GM23338 (cell line): ENCODE results near the gene RFXANK. TPM values are rescaled to one million over a fixed set of nuclear protein-coding genes. Genes with fewer than 3 reads are reported as not detected.
A peak's percentile ranks its signal among the peaks of the same experiment; 100 is the strongest.

ENCODE experiments used
- ATAC-seq: fragments of 200-7000 bp; cut with Tn5 transposase; 3 replicates; pipeline ENCODE4 v1.9.1; 2020
- DNase-seq: peaks from one replicate; pipeline ENCODE4 v3.0.0-alpha.2; 2015; ENCODE audit warnings: low spot score
- H2AFZ ChIP-seq: fragments of 200-600 bp; sonication (generic); 2 replicates; pipeline ENCODE4 v1.8.0; 2016; ENCODE audit warnings: antibody characterized with exemption, mild to moderate bottlenecking, moderate library complexity
- H3F3A ChIP-seq: fragments of 200-600 bp; sonication (generic); replicated peaks from 2 replicates; pipeline ENCODE4 v1.8.0; 2017; ENCODE audit warnings: antibody characterized with exemption, mixed run types, low read depth
- H3K27ac ChIP-seq: fragments of 200-600 bp; sonication (generic); 2 replicates; pipeline ENCODE4 v1.6.1; 2016; ENCODE audit warnings: low read depth
- H3K27me3 ChIP-seq: fragments of 200-600 bp; sonication (generic); 2 replicates; pipeline ENCODE4 v1.8.0; 2016; ENCODE audit warnings: mild to moderate bottlenecking, mixed run types, moderate library complexity; ENCODE audit not compliant: insufficient read depth
- H3K36me3 ChIP-seq: fragments of 200-600 bp; sonication (generic); 2 replicates; pipeline ENCODE4 v1.8.0; 2016; ENCODE audit warnings: mild to moderate bottlenecking; ENCODE audit not compliant: insufficient read depth
- H3K4me1 ChIP-seq: fragments of 200-600 bp; sonication (generic); 2 replicates; pipeline ENCODE4 v1.8.0; 2016; ENCODE audit warnings: mild to moderate bottlenecking, moderate library complexity; ENCODE audit not compliant: insufficient read depth
- H3K4me2 ChIP-seq: fragments of 200-600 bp; sonication (generic); 2 replicates; pipeline ENCODE4 v1.7.1; 2017; ENCODE audit warnings: mixed run types
- H3K4me3 ChIP-seq: fragments of 200-600 bp; sonication (generic); 2 replicates; pipeline ENCODE4 v1.6.1; 2016; ENCODE audit warnings: mixed run types
- H3K79me2 ChIP-seq: fragments of 200-600 bp; sonication (generic); replicated peaks from 2 replicates; pipeline ENCODE4 v1.8.0; 2017; ENCODE audit warnings: mild to moderate bottlenecking; ENCODE audit not compliant: insufficient read depth
- H3K9me2 ChIP-seq: fragments of 200-600 bp; sonication (generic); 2 replicates; pipeline ENCODE4 v1.8.0; 2017; ENCODE audit not compliant: insufficient read depth
- H4K20me1 ChIP-seq: fragments of 200-600 bp; sonication (generic); replicated peaks from 2 replicates; pipeline ENCODE4 v1.8.0; 2017; ENCODE audit warnings: mild to moderate bottlenecking; ENCODE audit not compliant: insufficient read depth
- H3K27ac Mint-ChIP-seq: 2 replicates; pipeline ENCODE4 v1.8.0; 2020; ENCODE audit warnings: inconsistent platforms, mild to moderate bottlenecking, moderate library complexity, mixed read lengths
- H3K27me3 Mint-ChIP-seq: 3 replicates; pipeline ENCODE4 v1.8.0; 2022; ENCODE audit warnings: low read depth, mild to moderate bottlenecking, moderate library complexity, mixed read lengths, inconsistent platforms; ENCODE audit not compliant: insufficient read depth, poor library complexity
- H3K36me3 Mint-ChIP-seq: 3 replicates; pipeline ENCODE4 v1.8.0; 2021; ENCODE audit warnings: low read depth, mild to moderate bottlenecking, inconsistent platforms, moderate library complexity, mixed read lengths
- H3K4me1 Mint-ChIP-seq: 3 replicates; pipeline ENCODE4 v1.8.0; 2020; ENCODE audit warnings: mild to moderate bottlenecking, inconsistent platforms, mixed read lengths
- H3K4me3 Mint-ChIP-seq: 3 replicates; pipeline ENCODE4 v1.8.0; 2021; ENCODE audit warnings: moderate library complexity, mild to moderate bottlenecking, inconsistent platforms, mixed read lengths
- H3K9me3 Mint-ChIP-seq: 3 replicates; pipeline ENCODE4 v1.8.0; 2020; ENCODE audit warnings: moderate library complexity, mild to moderate bottlenecking, inconsistent platforms, mixed read lengths
- ETS1 ChIP-seq: IDR thresholded peaks from 2 replicates; pipeline ENCODE4 v1.6.1; 2016; ENCODE audit warnings: antibody characterized with exemption
- EZH2 ChIP-seq: fragments of 200-600 bp; sonication (generic); IDR thresholded peaks from one replicate; pipeline ENCODE4 v1.8.0; 2017; ENCODE audit warnings: antibody characterized with exemption, mild to moderate bottlenecking, low read depth; ENCODE audit not compliant: unreplicated experiment
- JUNB ChIP-seq: IDR thresholded peaks from one replicate; pipeline ENCODE4 v1.6.1; 2016; ENCODE audit warnings: antibody characterized with exemption; ENCODE audit not compliant: unreplicated experiment
- POLR2AphosphoS5 ChIP-seq: IDR thresholded peaks from 2 replicates; pipeline ENCODE4 v1.6.1; 2016; ENCODE audit warnings: antibody characterized with exemption, low read depth
- STAT1 ChIP-seq: IDR thresholded peaks from one replicate; pipeline ENCODE4 v1.6.1; 2016; ENCODE audit warnings: antibody characterized with exemption; ENCODE audit not compliant: unreplicated experiment
- ZNF331 ChIP-seq: fragments of 250-450 bp; sonication (Bioruptor Pico); IDR thresholded peaks from 2 replicates; pipeline ENCODE4 v1.5.0; 2020; ENCODE audit warnings: low read depth, mild to moderate bottlenecking, moderate library complexity
- ZNF462 ChIP-seq: fragments of 250-450 bp; sonication (Bioruptor Pico); IDR thresholded peaks from 2 replicates; pipeline ENCODE4 v1.5.0; 2020; ENCODE audit warnings: mild to moderate bottlenecking, moderate library complexity
- polyA plus RNA-seq: library from polyadenylated mRNA; unstranded; fragments of >200 nt; fragmentation: Nextera tagmentation; extraction: Ambion mirVana; gene quantifications from 2 replicates; pipeline ENCODE4 v1.2.1, GENCODE V29; 2016
- total RNA-seq: library from RNA; depleted of rRNA; stranded (reverse); fragments of >200 nt; shearing (Covaris generic); gene quantifications from 2 replicates; pipeline ENCODE4 v1.2.3, GENCODE V29; 2014
- TF ChIP-seq, protein P1 (sequence below): IDR thresholded peaks from one replicate; pipeline ENCODE4 v1.6.1; 2018; ENCODE audit warnings: antibody characterized with exemption; ENCODE audit not compliant: unreplicated experiment
- TF ChIP-seq, protein P2 (sequence below), 2 experiments: fragments of 200-600 bp in 1 of 2; sonication (generic) in 1 of 2; conservative IDR thresholded peaks; 2 replicates each; pipeline versions ENCODE4 v1.5.1 to v1.6.1; 2016 to 2017; ENCODE audit warnings: antibody characterized with exemption in 2 of 2, low read depth in 2 of 2, mild to moderate bottlenecking in 2 of 2, moderate library complexity in 1 of 2

RFXANK gene
- total and polyA plus RNA-seq, 2 experiments from 2014 or later = 54.3 to 124 TPM

GRCh38 chr19:19145281-19145680 is 46.8 kb upstream of the RFXANK start:
- H3K27ac Mint-ChIP-seq = no peak overlapping the region
- ATAC-seq (no peak), DNase-seq (no peak)
- no peak overlapping the region for H3K4me3 Mint-ChIP-seq
- no peaks in the 10 kb centered on the region for H4K20me1 ChIP-seq
- peaks cover 19% of the 10 kb centered on the region for H3K27me3 Mint-ChIP-seq
- TF ChIP-seq EZH2 (no peak), POLR2AphosphoS5 (no peak), ETS1 (no peak), ZNF462 (CRISPR knock-in tag) (no peak), STAT1 (no peak), ZNF331 (CRISPR knock-in tag) (no peak), JUNB (no peak)
- TF ChIP-seq, protein P1, sequence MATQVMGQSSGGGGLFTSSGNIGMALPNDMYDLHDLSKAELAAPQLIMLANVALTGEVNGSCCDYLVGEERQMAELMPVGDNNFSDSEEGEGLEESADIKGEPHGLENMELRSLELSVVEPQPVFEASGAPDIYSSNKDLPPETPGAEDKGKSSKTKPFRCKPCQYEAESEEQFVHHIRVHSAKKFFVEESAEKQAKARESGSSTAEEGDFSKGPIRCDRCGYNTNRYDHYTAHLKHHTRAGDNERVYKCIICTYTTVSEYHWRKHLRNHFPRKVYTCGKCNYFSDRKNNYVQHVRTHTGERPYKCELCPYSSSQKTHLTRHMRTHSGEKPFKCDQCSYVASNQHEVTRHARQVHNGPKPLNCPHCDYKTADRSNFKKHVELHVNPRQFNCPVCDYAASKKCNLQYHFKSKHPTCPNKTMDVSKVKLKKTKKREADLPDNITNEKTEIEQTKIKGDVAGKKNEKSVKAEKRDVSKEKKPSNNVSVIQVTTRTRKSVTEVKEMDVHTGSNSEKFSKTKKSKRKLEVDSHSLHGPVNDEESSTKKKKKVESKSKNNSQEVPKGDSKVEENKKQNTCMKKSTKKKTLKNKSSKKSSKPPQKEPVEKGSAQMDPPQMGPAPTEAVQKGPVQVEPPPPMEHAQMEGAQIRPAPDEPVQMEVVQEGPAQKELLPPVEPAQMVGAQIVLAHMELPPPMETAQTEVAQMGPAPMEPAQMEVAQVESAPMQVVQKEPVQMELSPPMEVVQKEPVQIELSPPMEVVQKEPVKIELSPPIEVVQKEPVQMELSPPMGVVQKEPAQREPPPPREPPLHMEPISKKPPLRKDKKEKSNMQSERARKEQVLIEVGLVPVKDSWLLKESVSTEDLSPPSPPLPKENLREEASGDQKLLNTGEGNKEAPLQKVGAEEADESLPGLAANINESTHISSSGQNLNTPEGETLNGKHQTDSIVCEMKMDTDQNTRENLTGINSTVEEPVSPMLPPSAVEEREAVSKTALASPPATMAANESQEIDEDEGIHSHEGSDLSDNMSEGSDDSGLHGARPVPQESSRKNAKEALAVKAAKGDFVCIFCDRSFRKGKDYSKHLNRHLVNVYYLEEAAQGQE = no peak
- TF ChIP-seq, protein P2, sequence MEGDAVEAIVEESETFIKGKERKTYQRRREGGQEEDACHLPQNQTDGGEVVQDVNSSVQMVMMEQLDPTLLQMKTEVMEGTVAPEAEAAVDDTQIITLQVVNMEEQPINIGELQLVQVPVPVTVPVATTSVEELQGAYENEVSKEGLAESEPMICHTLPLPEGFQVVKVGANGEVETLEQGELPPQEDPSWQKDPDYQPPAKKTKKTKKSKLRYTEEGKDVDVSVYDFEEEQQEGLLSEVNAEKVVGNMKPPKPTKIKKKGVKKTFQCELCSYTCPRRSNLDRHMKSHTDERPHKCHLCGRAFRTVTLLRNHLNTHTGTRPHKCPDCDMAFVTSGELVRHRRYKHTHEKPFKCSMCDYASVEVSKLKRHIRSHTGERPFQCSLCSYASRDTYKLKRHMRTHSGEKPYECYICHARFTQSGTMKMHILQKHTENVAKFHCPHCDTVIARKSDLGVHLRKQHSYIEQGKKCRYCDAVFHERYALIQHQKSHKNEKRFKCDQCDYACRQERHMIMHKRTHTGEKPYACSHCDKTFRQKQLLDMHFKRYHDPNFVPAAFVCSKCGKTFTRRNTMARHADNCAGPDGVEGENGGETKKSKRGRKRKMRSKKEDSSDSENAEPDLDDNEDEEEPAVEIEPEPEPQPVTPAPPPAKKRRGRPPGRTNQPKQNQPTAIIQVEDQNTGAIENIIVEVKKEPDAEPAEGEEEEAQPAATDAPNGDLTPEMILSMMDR (conservative IDR thresholded peaks at IDR 0.05; ENCODE audit: low read depth in 2 of 2) = no peak
- H3K4me1 ChIP-seq = no peaks in the 10 kb centered on the region
- no peaks in the 10 kb centered on the region for H3K9me3 Mint-ChIP-seq
- peak overlapping the region; percentile 40; the same call in 1 of the 2 replicates for H3K4me3 ChIP-seq
- H3F3A ChIP-seq = no peaks in the 10 kb centered on the region
- no peaks in the 10 kb centered on the region for H3K27me3 ChIP-seq
- H3K79me2 ChIP-seq = no peaks in the 10 kb centered on the region
- H3K36me3 ChIP-seq = no peaks in the 10 kb centered on the region
- H3K36me3 Mint-ChIP-seq = peaks cover 8% of the 10 kb centered on the region; the same call in 2 of the 3 replicates
- peak overlapping the region; percentile 74 for H3K4me2 ChIP-seq
- H3K4me1 Mint-ChIP-seq = no peaks in the 10 kb centered on the region
- no peaks in the 10 kb centered on the region for H3K9me2 ChIP-seq
- no peak overlapping the region for H3K27ac ChIP-seq
- H2AFZ ChIP-seq = 0 out of 2 replicates have a peak overlapping the region, but pooled peaks have one; percentile 94
